Myocyte (in vitro differentiated cells): ENCODE data around the gene CRACDL. TPM values are rescaled to one million over a fixed set of nuclear protein-coding genes. Genes with fewer than 3 reads are reported as not detected.

Source experiments
- DNase-seq: peaks from one replicate; pipeline ENCODE4 v3.0.0-alpha.2; 2012; ENCODE audit warnings: low read depth
- total RNA-seq: library from RNA; depleted of rRNA; stranded (reverse); fragments of >200 nt; gene quantifications from 2 replicates; pipeline ENCODE4 v1.2.3, GENCODE V29; 2014

The CRACDL gene
- total RNA-seq, 1 donor from 2014 or later = 0.11 TPM

GRCh38 chr2:98777710-98778109, 158.3 kb downstream of the CRACDL start:
- DNase-seq = no peak

DNA sequence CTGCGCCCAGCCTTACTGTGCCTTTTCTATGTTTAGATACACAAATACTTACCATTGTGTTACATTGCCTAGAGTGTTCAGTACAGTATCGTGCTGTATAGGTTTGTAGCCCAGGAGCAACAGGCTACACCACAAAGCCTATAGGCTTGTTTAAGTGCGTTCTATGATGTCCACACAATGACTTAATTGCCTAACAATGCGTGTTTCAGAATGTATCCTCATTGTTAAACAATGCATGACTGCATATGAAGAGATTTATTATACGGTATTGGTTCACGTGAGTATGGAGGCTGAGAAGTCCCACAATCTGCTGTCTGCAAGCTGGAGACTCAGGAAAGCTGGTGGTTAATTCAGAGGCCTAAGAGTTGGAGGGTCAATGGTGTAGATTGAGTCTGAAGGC, 158.9 kb downstream of the CRACDL start:
- no peak for DNase-seq

DNA sequence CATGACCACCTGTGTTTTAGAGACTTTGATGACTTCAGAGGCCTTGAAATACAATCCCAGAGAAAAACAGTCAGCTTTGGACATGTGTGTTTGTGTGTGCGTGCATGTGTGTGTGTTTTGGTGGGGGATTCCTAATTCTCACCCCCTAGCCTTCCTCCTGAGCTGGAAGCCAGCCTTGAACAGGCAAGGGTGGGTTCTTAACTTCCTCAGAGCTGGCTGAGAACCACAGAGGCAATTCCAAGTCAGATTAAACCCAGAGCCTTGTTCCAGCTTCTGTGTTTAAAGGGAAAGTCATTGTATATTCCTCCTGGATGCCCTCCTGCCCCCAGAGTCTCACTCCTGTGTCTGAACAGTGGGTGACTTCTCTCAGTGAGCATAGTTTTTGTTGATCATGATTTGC, 159.9 kb downstream of the CRACDL start:
- DNase-seq = no peak

GRCh38 chr2:98775146-98775986, 160.7 kb downstream of the CRACDL start:
- DNase-seq = no peak

GRCh38 chr2:98773907-98774306, 162.1 kb downstream of the CRACDL start:
- DNase-seq = no peak

DNA sequence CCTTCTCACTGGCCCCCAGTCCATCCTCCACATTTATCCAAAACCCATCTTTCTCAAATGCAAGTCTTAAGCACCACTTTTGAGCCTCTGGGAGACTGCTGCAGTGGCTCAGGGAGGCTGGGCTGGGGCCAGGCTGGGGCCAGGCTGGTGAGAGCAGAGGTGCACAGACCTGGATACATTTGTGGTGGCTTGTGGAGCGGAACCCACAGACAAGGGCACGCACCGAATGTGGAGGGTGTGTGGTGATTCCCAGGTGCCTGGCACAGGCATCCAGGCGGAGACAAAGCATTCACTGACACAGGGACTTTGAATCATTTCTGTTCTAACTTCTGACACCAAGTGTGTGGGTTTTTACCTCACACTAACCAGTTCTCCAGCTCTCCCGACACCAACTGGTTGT, 162.9 kb downstream of the CRACDL start:
- DNase-seq = no peak

DNA sequence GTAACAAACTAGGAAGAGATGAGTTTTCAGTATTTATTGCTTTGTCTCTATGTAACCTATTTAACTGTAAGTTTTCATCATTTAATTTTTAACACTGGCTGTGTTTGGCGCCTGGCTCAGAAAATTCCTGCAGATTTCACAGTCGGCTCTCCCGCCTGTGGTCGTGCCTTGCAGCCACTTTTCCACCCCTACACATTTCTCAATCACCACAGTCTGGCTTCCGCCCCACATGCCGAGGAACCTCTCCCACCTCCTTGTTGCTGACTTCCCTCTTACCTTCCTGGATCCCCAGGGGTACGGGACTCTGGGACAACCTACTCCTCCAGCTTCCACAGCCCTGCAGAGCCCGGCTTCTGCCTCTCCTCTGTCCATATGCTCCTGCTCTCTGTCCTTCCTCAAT, 163.5 kb downstream of the CRACDL start:
- DNase-seq = no peak

DNA sequence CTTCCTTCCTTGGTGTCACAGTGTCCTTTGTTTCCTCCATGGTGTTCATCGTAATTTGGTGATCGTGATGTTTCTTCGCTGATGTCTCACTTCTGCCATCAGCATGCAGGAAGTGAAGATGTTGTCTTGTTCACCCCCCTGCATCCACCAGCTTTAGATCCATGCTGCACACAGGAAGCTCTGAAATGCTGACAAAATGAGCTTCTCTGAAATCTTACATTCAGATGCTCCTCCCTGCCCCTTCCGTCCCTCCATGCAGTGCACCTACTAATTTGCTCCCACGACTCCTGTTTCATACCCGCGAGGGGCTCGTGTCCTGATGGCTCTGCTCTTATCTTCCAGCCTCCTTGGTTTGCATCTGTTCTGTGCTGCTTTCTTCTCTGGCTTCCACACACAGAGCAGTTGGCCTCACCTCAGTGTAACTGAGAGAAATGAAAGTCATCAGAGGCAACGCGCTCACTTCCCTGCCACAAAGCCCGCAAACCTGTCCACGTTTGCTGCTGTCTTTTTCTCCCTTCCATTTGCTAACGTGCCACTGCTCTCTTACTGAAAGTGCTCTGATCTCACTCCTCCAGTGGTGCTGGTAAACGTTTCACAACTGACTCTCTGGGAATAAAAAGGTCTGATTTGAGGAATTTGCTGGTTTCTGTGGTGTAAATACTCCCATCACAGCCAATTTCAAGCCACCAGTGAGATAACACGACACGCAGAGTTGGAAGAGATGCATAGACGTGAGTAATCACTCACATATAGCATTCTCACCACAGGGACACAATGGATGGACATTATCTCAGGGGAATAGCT, 164.1 kb downstream of the CRACDL start:
- no peak for DNase-seq

GRCh38 chr2:98771264-98771663, 164.8 kb downstream of the CRACDL start:
- DNase-seq = no peak

- DNase-seq = no peak
Observed at GRCh38 chr2:98769784-98770183, 166.2 kb downstream of the CRACDL start.

DNA sequence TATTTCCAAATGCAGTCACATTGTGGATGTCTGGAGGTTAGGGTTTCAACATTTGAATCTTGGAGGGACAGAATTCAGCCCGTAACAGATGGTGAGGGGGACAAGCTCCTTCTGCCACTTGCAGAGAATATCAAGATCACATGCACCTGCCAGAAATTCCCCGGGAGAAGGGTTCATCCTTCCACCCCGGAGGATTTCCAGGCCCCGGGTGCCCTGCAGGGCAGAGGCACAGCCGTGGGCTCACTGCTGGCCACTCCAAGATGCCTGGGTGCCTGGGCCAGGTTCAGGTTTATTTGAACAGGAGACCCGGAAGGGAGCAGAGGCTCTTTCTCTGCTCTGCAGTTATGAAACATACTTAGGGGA, 166.9 kb downstream of the CRACDL start:
- DNase-seq = no peak

DNA sequence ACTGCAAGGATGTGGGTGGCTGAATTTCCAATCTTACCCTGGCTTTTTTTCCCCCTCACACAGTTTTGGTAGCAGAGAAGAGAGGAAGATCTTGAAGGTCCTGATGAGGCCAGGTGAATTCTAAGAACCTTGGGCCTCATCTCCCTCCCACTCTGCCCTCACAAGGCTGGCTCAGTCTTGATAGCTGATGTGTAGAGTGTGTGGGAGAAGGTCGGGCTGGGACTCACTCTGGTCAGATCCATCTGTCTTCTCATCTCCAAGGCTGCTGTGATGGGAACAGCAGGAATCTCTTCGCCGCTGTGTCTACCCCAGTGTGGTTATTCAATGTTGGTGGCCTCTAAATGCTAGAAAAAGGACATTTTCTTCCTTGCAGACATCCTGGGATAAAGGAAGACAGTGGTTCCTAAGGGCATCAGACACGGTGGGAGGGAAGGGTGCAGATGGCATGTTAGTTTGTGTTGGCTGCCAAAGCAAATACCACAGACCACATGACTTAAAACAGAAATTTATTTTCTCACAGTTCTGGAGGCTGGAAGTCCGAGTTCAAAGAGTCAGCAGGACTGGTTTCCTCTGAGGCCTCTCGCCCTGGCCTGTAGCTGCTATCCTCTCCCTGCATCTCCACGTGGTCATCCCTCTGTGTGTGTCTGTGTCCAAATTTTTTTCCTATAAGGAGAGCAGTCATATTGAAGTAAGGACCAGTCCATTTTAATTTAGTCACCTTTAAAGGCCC, 167.5 kb downstream of the CRACDL start:
- peak; percentile 44 for DNase-seq

DNA sequence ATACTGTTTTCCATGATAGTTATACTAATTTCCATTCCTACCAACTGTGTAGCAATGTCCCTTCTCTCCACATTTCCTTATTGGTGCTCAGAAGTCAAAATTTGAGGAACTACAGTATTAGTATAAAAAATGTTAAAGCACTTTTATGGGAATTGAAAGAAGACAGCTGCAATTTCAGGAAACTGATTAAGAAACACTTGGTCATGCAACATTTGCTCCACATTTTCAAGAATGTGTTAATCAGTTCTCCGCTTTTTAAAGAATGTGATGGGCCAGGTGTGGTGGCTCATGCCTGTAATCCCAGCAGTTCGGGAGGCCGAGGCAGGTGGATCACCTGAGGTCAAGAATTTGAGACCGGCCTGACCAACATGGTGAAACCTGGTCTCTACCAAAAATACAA, 171.5 kb downstream of the CRACDL start:
- no peak for DNase-seq

GRCh38 chr2:98763209-98763951, 172.6 kb downstream of the CRACDL start:
- no peak for DNase-seq

DNA sequence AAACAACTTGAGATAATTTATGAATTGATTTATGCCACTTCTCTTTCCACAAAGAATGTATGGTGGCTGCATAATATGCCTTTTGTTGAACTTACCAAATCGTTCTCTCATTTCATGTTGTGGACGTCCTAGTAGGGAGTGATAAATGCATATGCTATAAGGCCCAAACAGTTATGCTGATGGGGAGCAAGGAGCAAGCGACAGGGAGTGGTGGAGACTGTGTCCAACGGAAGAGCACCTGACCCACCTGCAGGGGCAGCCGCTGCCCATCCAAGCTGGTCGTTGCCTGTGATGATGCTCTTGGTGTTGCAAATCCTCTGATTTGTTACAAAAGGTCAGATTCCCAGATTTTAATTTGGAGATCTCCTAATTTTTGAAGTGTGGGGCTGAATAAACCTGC, 174.1 kb downstream of the CRACDL start:
- DNase-seq = no peak

DNA sequence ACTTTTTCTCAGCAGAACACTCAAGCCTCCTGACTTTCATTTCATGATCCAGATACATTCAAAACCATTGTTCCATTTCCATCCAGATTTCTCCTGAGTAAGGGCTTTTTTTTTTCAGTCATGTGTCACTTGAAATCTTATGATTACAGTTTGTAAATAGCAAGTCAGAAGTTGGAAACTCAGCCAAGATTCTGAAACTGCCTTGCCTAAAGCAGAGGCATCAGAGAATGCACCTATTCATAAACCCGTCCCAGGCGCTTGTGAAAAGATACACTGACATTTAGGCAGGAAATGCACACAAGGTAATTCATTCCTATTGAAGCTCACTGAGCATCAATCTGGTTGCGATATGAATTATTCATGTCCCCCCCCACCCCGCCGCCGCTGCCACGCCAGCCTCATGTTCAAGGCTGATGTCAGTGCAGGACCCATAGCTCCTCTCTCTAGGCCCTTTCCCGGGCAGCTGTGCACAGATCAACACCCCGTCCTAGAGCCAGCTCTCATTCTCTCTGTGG, 174.7 kb downstream of the CRACDL start:
- DNase-seq = no peak

- DNase-seq = no peak
Observed at GRCh38 chr2:98759827-98760625, 176.0 kb downstream of the CRACDL start.

DNA sequence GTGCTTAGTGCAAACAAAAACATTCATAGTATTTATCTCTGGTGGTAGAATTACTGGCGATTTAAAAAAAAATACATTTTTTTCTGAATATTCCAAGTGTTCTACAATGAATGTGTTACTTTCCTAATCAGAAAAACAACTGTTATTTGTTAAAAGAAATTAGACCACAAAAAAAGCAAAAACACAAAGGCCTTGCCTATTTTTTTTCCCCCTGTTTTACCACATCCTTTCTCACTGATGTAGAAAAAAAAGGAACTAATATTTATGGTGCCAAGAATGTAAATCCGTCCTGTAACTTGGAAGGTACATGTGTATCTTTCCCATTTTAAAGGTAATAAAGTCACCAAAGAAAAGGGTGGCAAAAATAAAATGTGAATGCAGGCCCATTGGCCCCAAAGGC, 176.7 kb downstream of the CRACDL start:
- no peak for DNase-seq

DNA sequence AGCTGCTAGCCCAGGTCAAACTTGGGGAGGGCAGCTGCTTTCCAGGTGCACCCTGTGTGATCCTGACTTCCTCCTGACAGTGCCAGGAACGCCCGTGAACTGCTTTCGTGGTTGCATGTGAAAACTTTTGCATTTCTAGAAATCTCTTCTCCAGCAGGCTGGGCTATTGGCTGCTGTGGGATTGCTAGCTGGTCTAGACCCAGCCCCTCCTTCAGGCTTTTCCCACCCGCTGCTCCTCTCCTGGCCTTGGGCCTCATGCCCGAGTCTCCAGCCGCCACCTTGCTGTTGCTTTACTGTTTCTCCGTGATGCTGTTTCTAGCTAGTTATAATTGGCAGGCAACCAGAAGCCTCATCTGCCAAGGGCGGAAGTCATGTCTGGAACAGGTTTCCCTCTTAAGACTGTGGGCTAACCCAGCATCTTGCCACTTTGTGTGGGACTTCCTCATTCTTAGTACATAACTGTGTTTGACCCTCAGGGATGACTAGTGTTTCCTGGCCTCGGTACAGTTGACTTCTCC, 178.1 kb downstream of the CRACDL start:
- DNase-seq = peak; percentile 47

- no peak for DNase-seq
Observed at GRCh38 chr2:98753801-98754200, 182.2 kb downstream of the CRACDL start.
